HUES64 (cell line): ENCODE results near the gene PLPP7.

Experiments used
- H3K27ac ChIP-seq: 2 replicates; pipeline ENCODE4 v1.7.0; 2013; ENCODE audit warnings: low read depth, low read length, inconsistent platforms
- H3K27me3 ChIP-seq: 2 replicates; pipeline ENCODE4 v1.6.1; 2013; ENCODE audit warnings: mild to moderate bottlenecking, low read length; ENCODE audit not compliant: insufficient read depth
- H3K36me3 ChIP-seq: 2 replicates; pipeline ENCODE4 v1.6.1; 2013; ENCODE audit warnings: mild to moderate bottlenecking, low read length; ENCODE audit not compliant: insufficient read depth
- H3K4me1 ChIP-seq: 2 replicates; pipeline ENCODE4 v1.6.1; 2013; ENCODE audit warnings: mild to moderate bottlenecking, low read length, moderate library complexity; ENCODE audit not compliant: insufficient read depth
- H3K4me3 ChIP-seq: 2 replicates; pipeline ENCODE4 v1.5.1; 2013; ENCODE audit warnings: mild to moderate bottlenecking, low read length, moderate library complexity
- H3K9ac ChIP-seq: 2 replicates; pipeline ENCODE4 v1.6.1; 2013; ENCODE audit warnings: mild to moderate bottlenecking, low read depth, low read length
- H3K9me3 ChIP-seq: 2 replicates; pipeline ENCODE4 v1.6.1; 2013; ENCODE audit warnings: low read depth, low read length; ENCODE audit not compliant: insufficient read depth
- WGBS: fragments of 150-250, 120-280 bp; methylation state at CpG from one replicate; pipeline ENCODE4 v1.1.7; 2013; ENCODE audit warnings: missing lambda C conversion rate; 5-methylcytosine and 5-hydroxymethylcytosine counted together

Gene PLPP7

GRCh38 chr9:131299346-131299960 lies 9.9 kb downstream of the PLPP7 start:
- H3K9ac ChIP-seq, result no peak overlapping the region
- no peaks in the 10 kb centered on the region for H3K27me3 ChIP-seq
- no peaks in the 10 kb centered on the region for H3K4me1 ChIP-seq

DNA sequence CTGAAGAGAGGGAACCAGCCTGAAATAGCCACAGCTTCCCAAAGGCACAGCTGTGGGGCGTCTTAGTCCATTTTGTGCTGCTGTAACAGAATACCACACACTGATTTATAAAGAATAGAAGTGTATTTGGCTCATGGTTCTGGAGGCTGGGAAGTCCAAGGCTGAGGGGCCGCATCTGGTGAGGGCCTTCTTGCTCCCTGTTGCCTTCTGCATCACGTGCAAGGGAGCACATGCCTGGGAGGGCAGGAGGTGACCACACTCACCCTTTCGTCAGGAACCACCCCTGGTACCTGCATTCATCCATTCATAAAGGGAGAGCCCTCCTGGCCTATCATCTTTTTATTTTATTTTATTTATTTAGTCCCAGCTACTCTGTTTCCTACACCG lies 10.4 kb downstream of the PLPP7 start:
- H3K27me3 ChIP-seq, result no peaks in the 10 kb centered on the region
- no peaks in the 10 kb centered on the region for H3K36me3 ChIP-seq
- 74% methylated on average over 5 of the region's 5 CpGs for WGBS
- no peak overlapping the region for H3K4me3 ChIP-seq
- no peak overlapping the region for H3K27ac ChIP-seq
- H3K9me3 ChIP-seq, result no peaks in the 10 kb centered on the region
- no peak overlapping the region for H3K9ac ChIP-seq
- H3K4me1 ChIP-seq, result no peaks in the 10 kb centered on the region; the same call in 1 of the 2 replicates

More at GRCh38 chr9:131299346-131299960, 9.9 kb downstream of the PLPP7 start:
- Histone ChIP-seq H3K36me3 (no peaks in the 10 kb centered on the region), H3K4me3 (no peak overlapping the region), H3K9me3 (no peaks in the 10 kb centered on the region), H3K27ac (no peak overlapping the region)
- WGBS, result 73% methylated on average over 22 of the region's 22 CpGs

DNA sequence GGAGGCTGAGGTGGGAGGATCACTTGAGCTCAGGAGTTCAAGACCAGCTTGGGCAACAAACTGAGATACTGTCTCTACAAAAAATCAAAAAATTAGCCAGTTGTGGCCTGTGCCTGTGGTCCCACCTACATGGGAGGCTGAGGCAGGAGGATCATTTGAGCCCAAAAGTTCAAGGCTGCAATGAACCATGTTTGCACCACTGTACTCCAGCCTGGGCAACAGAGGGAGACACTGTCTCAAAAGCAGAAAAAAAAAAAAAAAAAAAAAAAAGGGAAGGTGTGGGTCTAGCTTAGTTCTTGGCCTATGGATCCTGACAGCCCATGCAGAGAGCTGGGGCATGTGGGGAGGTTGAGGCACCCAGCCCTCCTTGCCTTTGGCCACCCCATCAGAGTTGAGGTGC lies 10.9 kb downstream of the PLPP7 start:
- Histone ChIP-seq H3K36me3 (no peaks in the 10 kb centered on the region), H3K9me3 (no peaks in the 10 kb centered on the region), H3K4me1 (no peaks in the 10 kb centered on the region; the same call in 1 of the 2 replicates), H3K9ac (no peak overlapping the region), H3K27ac (no peak overlapping the region), H3K4me3 (no peak overlapping the region), H3K27me3 (no peaks in the 10 kb centered on the region)

- WGBS, result 87% methylated on average over 16 of the region's 16 CpGs
- Histone ChIP-seq H3K27me3 (no peaks in the 10 kb centered on the region), H3K9ac (no peak overlapping the region), H3K4me1 (no peaks in the 10 kb centered on the region; the same call in 1 of the 2 replicates), H3K36me3 (no peaks in the 10 kb centered on the region), H3K4me3 (no peak overlapping the region), H3K9me3 (no peaks in the 10 kb centered on the region), H3K27ac (no peak overlapping the region)
Measured at GRCh38 chr9:131302244-131303075, 12.9 kb downstream of the PLPP7 start.

- H3K4me1 ChIP-seq, result no peaks in the 10 kb centered on the region; the same call in 1 of the 2 replicates
- H3K9ac ChIP-seq, result no peak overlapping the region
- 87% methylated on average over 11 of the region's 11 CpGs for WGBS
- H3K9me3 ChIP-seq, result no peaks in the 10 kb centered on the region
- H3K27me3 ChIP-seq, result no peaks in the 10 kb centered on the region
- H3K27ac ChIP-seq, result no peak overlapping the region
- H3K36me3 ChIP-seq, result no peaks in the 10 kb centered on the region
- no peak overlapping the region for H3K4me3 ChIP-seq
Measured at GRCh38 chr9:131303381-131304321, 14.1 kb downstream of the PLPP7 start.

DNA sequence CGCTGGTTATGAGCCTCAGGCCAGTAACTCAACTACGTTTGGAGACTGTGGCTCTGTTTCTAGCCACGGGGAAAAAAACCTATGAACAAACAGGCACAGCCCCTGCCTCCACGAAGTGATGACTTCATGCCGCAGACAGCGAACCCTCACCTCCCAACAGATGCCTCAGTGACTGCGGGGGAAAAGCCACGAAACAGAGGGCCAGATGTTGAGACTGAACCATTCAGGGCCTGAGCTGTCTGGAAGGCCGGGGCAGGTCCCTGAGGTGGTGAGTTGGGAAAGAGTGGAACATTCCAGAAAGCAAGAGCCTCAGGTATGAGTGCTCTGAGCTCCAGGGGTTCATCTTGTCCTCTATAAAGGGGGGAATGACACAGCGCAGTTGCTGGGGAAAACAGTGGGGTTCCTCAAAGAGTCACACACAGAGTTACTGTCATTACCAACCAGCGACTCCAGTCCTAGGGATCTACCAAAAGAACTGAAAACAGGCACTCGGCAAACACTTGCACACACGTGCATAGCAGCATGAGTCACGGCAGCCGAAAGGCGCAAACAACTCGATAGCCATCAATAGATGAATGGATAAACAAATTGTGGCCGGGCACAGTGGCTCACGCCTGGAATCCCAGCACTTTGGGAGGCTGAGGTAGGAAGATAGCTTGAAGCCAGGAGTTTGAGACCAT lies 15.3 kb downstream of the PLPP7 start:
- no peaks in the 10 kb centered on the region for H3K9me3 ChIP-seq
- no peaks in the 10 kb centered on the region for H3K36me3 ChIP-seq
- no peak overlapping the region for H3K4me3 ChIP-seq
- WGBS, result 86% methylated on average over 19 of the region's 19 CpGs
- no peaks in the 10 kb centered on the region for H3K27me3 ChIP-seq
- H3K27ac ChIP-seq, result no peak overlapping the region
- H3K4me1 ChIP-seq, result no peaks in the 10 kb centered on the region; the same call in 1 of the 2 replicates
- no peak overlapping the region for H3K9ac ChIP-seq

GRCh38 chr9:131306397-131307004 lies 17.0 kb downstream of the PLPP7 start:
- Histone ChIP-seq H3K9me3 (no peaks in the 10 kb centered on the region), H3K36me3 (no peaks in the 10 kb centered on the region), H3K9ac (no peak overlapping the region), H3K4me1 (no peaks in the 10 kb centered on the region; the same call in 1 of the 2 replicates), H3K27ac (no peak overlapping the region), H3K4me3 (no peak overlapping the region), H3K27me3 (no peaks in the 10 kb centered on the region)
- WGBS, result 97% methylated on average over 13 of the region's 14 CpGs

DNA sequence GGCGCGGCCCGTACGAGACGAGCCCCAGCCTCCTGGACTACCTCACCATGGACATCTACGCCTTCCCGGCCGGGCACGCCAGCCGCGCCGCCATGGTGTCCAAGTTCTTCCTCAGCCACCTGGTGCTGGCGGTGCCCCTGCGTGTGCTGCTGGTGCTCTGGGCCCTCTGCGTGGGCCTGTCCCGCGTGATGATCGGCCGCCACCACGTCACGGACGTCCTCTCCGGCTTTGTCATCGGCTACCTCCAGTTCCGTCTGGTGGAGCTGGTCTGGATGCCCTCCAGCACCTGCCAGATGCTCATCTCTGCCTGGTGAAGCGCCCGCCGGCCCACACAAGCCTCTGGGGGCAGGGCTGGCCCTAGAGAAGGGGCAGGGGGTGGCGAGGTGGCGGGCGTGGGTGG lies 18.5 kb downstream of the PLPP7 start:
- H3K4me3 ChIP-seq, result no peak overlapping the region
- H3K4me1 ChIP-seq, result no peaks in the 10 kb centered on the region; the same call in 1 of the 2 replicates
- no peak overlapping the region for H3K9ac ChIP-seq
- no peak overlapping the region for H3K27ac ChIP-seq
- H3K27me3 ChIP-seq, result no peaks in the 10 kb centered on the region
- no peaks in the 10 kb centered on the region for H3K9me3 ChIP-seq
- H3K36me3 ChIP-seq, result no peaks in the 10 kb centered on the region
- 93% methylated on average over 31 of the region's 31 CpGs for WGBS

- H3K4me3 ChIP-seq, result no peak overlapping the region
- H3K9ac ChIP-seq, result no peak overlapping the region
- no peaks in the 10 kb centered on the region for H3K36me3 ChIP-seq
- H3K27me3 ChIP-seq, result no peaks in the 10 kb centered on the region
- WGBS, result 93% methylated on average over 11 of the region's 11 CpGs
- H3K9me3 ChIP-seq, result no peaks in the 10 kb centered on the region
- H3K4me1 ChIP-seq, result no peaks in the 10 kb centered on the region; the same call in 1 of the 2 replicates
- H3K27ac ChIP-seq, result no peak overlapping the region
Measured at GRCh38 chr9:131308452-131308851, 18.9 kb downstream of the PLPP7 start.

GRCh38 chr9:131308906-131309529 lies 19.5 kb downstream of the PLPP7 start:
- H3K9me3 ChIP-seq, result no peaks in the 10 kb centered on the region
- H3K27ac ChIP-seq, result no peak overlapping the region
- H3K9ac ChIP-seq, result no peak overlapping the region
- H3K4me3 ChIP-seq, result no peak overlapping the region
- H3K27me3 ChIP-seq, result no peaks in the 10 kb centered on the region
- H3K36me3 ChIP-seq, result no peaks in the 10 kb centered on the region
- 90% methylated on average over 17 of the region's 17 CpGs for WGBS
- no peaks in the 10 kb centered on the region; the same call in 1 of the 2 replicates for H3K4me1 ChIP-seq
